GM21367 (cell line): ENCODE data around the gene ATF7.
A peak's percentile ranks its signal among the peaks of the same experiment; 100 is the strongest.

ENCODE experiments used
- ATAC-seq: cut with Tn5 transposase; IDR thresholded peaks from one replicate; pipeline ENCODE4 v1.9.1; 2021; ENCODE audit not compliant: unreplicated experiment

The ATF7 gene

DNA sequence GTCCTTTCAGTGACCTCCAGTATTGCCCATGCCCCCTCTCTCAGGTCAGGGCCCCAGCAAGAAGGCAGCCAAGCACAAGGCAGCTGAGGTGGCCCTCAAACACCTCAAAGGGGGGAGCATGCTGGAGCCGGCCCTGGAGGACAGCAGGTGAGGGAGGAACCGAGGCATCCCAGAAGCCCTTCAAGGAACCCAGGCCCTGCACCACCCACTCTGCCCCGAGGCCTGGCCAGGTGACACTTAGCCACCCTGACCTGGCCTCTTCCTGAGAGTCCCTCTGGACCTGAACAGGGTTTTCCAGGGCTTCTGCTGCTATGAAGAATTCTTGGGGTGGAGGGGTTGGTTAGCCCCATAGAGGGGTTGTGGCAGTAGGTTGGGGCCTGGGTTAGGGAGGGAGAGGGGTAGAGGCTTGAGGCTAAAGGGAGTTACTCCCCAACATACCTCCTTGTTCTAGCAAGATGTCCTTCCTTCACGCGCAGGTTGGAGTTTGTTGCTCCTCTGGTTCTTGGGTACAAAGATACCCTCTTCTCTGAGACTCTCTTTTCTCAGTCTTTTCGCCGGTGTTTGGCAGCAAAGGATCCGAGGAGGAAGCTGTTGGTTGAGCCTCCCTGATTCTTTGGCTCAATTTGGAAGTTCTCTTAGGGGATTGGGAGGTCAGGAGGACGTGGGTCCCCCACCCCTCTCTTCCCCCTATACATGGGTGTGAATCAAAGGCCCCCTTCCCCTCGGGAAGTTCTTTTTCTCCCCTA is 123.0 kb downstream of the ATF7 start:
- ATAC-seq: no peak

DNA sequence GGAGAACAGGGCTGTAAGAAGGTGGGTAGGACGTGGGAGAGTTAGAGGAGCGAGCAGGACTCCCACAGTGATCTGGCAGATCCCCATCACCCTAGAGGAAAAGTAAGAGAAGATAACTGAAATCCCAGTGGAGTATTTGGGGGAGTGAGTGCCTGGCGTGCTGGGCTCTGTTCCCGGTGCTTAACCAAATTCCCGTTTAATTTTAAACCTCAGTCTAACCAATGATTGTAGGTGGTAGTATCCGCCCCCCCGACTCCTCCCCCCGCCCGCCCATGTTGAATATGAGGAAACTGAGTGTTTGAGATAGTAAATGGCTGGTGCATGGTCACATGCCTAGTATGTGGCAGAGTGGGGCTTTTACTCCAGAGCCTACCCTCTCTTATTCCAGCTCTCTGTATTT is 123.9 kb downstream of the ATF7 start:
- ATAC-seq: no peak

DNA sequence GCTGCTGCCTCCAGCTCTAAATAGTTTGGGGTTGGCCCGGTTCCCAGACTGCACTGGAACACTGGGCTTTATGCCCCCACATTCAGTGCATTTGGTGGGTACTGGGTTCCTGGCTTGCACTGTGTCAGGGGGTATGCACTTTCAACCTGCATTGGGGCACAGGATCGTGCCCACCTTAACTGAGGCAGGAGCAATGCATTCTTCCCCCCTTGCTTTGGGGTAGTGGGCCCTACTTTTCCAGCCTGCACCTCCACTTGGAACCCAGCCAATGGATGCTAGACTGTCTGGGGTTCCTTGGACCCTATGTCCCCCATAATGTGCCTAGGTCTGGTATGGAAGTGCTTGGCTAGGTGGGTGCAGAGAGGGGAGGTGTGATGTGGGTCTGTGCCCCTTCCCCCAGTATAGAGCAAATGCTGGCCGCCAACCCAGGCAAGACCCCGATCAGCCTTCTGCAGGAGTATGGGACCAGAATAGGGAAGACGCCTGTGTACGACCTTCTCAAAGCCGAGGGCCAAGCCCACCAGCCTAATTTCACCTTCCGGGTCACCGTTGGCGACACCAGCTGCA is 124.5 kb downstream of the ATF7 start:
- ATAC-seq: no peak

GRCh38 chr12:53500776-53501614 is 125.2 kb downstream of the ATF7 start, which contains the start of gene TARBP2:
Gene TARBP2 (plus strand): TSS chr12:53501283. CDS start chr12:53501409, 126 bp downstream.
- ATAC-seq: peak; percentile 62

DNA sequence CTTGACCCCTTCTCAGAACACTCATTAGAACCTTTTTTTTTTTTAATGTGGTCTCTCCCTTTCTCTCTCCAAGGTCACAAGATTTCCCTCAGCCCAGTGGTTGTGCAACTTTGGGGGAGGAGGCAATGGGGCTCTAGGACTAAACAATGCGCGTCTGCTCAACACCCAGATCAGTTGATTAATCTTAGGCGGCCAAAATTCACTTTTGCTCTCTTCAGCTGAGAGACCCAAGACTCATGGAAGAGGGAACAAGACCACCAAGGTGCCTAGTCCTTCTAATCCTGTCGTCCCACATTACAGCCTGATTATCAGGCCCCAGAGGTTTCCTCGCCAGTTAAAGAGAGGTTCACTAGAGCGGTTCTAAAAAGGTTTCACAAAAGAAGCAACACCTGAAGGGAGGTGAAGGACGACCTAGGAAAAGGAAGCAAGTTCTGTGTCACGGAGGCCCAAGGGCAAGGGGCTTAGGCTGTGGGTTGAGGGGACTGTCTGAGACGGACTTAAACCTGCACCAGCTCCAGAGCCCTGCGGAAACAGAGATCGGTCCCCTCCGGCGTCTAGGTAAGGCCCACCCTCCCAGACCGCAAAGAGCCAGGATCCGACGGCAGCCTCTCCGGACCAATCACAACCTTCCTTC is 125.9 kb downstream of the ATF7 start:
- no peak for ATAC-seq

DNA sequence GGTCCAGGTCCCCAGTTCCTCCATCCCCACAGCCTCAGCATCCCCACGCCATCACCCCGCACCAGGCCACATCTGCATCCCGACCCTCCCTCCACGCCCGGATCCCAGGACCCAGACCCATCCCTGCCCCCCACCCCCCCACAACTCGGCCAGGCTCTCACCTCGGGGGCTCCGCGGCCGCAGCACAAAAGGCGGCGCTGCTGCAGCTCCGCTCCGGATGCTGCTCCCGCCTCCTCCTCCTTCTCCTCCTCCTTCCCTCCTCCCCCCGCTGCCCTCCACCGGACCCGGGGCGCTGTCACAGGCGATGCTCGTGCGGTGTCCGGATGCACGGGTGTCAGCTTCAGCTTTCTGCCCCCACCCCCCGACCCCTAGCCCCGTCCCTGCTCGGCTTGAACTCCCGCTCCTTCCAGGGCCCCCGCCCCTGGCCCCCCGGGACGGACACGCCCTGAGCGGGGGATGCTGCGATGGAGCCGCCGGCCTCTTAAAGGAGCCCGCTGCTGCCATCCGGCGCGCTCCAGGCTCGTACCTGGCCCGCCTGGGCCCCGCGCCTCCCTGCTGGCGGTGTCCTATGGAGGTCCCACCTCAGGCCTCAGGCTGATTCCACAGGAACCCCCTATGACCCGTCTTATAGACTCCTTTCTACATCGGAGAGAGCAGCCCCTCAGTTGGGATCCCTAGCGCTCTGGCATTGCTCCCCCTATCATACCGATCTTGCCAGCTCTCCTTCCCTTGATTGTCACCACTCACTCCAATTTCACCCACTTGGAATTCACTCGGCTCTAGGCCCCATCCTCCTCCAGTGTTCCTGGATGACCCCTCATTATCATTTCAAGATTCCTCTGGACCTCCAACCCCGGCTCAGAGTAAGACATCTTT is 126.7 kb downstream of the ATF7 start, which contains the start of gene MAP3K12:
Gene MAP3K12, minus strand, starts transcription at position 193 of the 876 bp plus-strand sequence. CDS start 12,067 bp downstream, outside the sequence.
- no peak for ATAC-seq

DNA sequence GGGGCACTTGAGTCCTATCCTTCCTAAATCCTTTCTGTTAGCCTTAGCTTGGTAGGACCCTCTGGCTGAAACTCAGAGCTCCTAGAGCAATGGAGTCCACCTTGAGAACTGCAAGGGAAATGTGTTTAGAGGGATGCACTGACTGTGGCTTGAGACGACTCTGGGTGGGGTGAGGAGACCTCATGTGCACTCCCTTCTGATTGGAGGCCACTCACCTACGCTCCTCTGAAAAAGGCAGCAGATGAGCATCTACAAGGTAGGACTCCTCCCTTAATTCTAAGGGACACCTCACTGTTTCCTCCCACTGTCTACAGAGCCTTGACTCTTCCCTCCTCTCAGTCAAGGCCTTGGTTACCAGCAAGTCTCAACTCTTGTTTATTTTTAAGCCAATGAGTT is 127.9 kb downstream of the ATF7 start:
- ATAC-seq: no peak

DNA sequence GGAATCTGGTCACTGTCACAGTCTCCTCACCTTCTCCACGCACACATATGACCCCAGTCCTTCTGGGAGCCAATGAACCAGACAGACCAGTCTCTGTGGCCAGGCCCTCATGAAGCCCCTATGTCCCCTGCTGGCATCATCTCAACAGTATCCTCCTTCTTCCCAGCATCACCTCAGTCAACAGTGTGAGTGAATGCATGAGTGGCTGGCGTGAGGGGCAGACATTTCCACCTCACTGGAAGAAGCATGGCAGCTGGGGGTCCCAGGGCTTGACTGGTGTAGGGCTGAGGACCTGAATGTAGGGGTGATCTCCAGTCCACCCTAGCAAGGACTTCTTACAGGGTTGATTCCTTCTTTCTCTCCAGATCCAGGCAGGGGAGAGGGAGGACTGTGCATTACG is 128.7 kb downstream of the ATF7 start:
- ATAC-seq: no peak

GRCh38 chr12:53496752-53497032 is 129.5 kb downstream of the ATF7 start:
- no peak for ATAC-seq

- ATAC-seq: no peak
Measured at GRCh38 chr12:53495903-53496751, 130.1 kb downstream of the ATF7 start.

DNA sequence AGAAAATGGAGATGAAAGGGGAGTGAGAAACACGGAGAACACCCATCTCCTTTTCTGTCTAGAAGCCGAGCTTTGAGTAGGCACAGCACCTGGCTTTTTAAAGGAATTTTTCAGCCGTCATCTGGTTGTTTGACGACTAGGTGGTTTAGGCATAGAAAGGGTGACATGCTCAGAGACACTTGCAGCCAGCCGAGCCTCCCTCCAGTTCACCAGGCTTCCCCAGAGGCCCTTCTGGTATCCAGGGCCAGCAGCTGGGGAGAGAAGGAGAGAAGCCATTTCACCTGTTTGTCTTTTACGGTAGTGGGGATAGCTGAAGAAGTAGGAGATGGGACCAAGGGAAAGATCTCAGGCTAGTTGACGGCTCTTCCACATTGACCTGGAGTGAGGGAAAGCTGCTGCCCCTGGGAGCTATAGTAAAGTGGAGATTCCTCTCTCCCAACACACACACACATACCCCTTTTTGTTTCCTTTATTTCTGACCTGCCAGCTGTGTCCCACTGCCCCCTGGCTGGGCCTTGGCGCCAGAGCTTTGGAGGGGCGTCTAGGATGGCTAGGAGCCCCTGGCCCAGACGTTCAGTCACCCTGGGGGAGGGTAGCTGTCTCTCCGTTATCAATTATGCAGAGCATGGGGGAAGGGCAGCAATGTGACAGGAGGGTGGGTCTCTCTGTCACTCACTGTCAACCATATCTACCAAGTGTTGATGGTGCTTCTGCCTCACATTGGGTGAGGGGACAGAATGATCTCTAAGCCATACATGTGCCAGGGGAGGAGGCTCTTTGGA is 132.4 kb downstream of the ATF7 start:
- no peak for ATAC-seq

- ATAC-seq: peak; percentile 81
Measured at GRCh38 chr12:53492830-53493609, 133.2 kb downstream of the ATF7 start.

- no peak for ATAC-seq
Measured at GRCh38 chr12:53492188-53492587, 134.0 kb downstream of the ATF7 start.

- no peak for ATAC-seq
Measured at GRCh38 chr12:53489242-53489864, 136.8 kb downstream of the ATF7 start.

DNA sequence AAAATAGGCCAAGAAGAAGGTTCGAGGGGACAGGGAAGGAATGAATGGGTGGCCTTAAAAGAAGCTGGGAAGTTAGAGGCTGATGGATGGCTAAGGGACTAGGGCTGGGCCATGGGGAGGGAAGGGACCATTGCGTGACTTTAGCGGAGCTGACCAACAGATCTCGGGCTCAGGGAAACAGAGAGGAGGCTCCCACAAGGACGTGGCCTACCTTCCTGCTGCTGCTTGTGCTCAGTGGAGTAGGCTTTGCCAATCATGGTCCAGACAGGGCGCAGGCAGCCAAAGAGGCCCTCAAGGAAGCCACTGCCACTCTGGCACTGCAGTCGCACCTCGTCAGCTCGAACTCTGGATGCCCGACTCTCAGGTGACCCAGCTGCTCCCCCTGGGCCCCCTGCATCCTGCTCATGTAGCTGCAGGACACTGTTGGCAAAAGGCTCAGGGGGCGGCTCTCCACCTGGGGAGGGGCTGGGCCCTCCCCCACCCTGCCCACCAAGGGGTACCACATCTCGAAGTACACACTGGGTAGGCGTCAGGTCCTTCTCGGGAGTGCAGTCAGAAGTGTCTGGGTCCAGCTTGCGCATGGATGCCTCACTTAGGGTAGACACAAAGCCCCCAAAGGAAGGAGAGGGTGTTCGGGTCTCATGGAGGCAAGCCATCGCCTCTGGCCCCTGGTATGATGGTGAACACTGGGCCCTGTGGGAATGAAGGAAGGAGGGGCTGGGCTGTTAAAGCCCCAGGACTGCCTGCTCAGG is 139.3 kb downstream of the ATF7 start:
- no peak for ATAC-seq

GRCh38 chr12:53485955-53486735 is 140.0 kb downstream of the ATF7 start:
- no peak for ATAC-seq
